ENCODE results near the gene HGS. TPM values are rescaled to one million over a fixed set of nuclear protein-coding genes. Genes with fewer than 3 reads are reported as not detected.
A peak's percentile ranks its signal among the peaks of the same experiment; 100 is the strongest.

HGS gene
- total and polyA plus RNA-seq, 12 donors = 33.1 to 102 (median 39.3) TPM

DNA sequence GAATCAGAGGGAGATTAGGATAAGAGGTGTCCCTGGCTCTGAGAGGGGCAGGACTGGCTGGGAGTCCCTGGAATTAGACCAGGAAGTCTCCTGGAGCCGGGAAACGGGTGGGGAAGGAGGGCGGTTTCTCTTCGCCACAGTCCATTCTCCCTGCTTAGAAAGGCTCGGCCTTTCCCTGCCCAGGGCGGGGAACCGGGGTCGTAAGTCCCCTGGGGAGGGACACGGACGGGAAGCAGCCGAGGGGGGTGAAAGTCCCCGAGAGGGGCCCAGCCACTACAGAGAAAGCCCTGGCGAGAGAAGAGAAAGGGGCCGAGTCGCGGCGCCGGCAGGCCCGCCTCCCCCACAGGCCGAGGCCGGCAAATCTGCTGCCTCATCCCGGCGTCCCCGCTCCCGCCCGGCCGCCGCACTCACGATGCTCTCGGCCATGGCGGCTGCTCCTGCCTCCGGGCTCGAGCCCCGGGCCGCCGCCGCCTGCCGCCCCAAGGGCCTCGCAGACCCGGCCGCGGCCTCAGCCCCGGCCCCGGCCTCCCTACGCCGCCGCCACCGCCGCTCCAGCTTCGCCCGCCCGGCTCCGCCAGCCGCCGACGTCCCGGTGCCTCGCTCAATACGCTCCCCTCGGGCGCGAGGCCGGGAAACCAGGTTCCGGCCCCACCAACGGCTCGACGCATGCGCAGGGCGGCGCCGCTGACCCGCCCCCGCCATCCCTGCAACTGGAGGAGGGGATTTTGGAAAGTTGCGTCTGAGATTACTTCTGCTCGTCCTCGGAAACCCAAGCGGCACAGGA lies 47.1 kb upstream of the HGS start, which contains the start of the genes NPLOC4 and TSPAN10:
Gene NPLOC4, minus strand, starts transcription at position 608 of the 784 bp plus-strand sequence. Its CDS starts 182 bp downstream, at position 426.
Gene TSPAN10, plus strand, starts transcription at position 692 of the 784 bp plus-strand sequence. CDS start 5,217 bp downstream, outside the sequence.
- Histone ChIP-seq H3K27me3 (no peaks in the 10 kb centered on the region), H3K4me3 (peak within 1 kb of the TSS; percentile 51 to 99 (median 90)), H3K4me1 (peaks cover 6 to 52% (median 34%) of the 10 kb centered on the region in 9 donors), H3K36me3 (peaks cover 0 to 14% (median 0%) of the 10 kb centered on the region in 9 donors), H3K27ac (peak within 1 kb of the TSS; percentile 82 to 99 (median 96)), H3K9me3 (no peaks in the 10 kb centered on the region)
- intact Hi-C loops (cut with DNase I) = loop anchor here in 2 of 10 donors (1.0 to 2.0 kb wide), 2 partner anchors 30 kb away; partner anchors contain the start of genes CCDC137 (in 2 of the 2) and OXLD1 (in 2 of the 2)
- 0% methylated on average over 66 to 77 of the region's 77 CpGs for WGBS, 2 donors
- TF ChIP-seq, protein P1, sequence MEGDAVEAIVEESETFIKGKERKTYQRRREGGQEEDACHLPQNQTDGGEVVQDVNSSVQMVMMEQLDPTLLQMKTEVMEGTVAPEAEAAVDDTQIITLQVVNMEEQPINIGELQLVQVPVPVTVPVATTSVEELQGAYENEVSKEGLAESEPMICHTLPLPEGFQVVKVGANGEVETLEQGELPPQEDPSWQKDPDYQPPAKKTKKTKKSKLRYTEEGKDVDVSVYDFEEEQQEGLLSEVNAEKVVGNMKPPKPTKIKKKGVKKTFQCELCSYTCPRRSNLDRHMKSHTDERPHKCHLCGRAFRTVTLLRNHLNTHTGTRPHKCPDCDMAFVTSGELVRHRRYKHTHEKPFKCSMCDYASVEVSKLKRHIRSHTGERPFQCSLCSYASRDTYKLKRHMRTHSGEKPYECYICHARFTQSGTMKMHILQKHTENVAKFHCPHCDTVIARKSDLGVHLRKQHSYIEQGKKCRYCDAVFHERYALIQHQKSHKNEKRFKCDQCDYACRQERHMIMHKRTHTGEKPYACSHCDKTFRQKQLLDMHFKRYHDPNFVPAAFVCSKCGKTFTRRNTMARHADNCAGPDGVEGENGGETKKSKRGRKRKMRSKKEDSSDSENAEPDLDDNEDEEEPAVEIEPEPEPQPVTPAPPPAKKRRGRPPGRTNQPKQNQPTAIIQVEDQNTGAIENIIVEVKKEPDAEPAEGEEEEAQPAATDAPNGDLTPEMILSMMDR (IDR thresholded peaks at IDR 0.05) = no peak
- peak; percentile 80 to 90 for DNase-seq
- ATAC-seq = peak; percentile 84 to 94 (median 90)

DNA sequence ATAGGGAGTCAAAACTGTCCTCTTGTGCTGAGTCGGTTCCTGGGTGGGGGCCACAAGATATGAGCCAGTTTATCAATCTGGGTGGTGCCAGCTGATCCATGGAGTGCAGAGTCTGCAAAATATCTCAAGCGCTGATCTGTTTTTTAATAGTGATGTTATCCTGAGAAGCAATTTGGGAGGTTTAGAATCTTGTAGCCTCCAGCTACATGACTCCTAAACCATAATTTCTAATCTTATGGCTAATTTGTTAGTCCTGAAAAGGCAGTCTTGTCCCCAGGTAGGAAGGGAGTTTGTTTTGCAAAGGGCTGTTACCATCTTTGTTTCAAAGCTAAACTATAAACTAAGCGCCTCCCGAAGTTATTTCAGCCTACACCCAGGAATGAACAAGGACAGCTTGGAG lies 45.1 kb upstream of the HGS start:
- Histone ChIP-seq H3K27ac (no peak overlapping the region), H3K9me3 (no peaks in the 10 kb centered on the region), H3K27me3 (no peaks in the 10 kb centered on the region), H3K4me3 (no peak overlapping the region), H3K4me1 (peaks cover 6 to 35% (median 32%) of the 10 kb centered on the region in 9 donors), H3K36me3 (peaks cover 0 to 4% (median 0%) of the 10 kb centered on the region in 9 donors)
- DNase-seq (no peak), ATAC-seq (no peak)
- 60 to 76% methylated on average over 4 of the region's 4 CpGs for WGBS, 2 donors
- intact Hi-C loops (cut with DNase I) = no loop called here
- TF ChIP-seq, protein P1 (IDR thresholded peaks at IDR 0.05) = no peak

GRCh38 chr17:81640011-81640410 lies 43.8 kb upstream of the HGS start:
- TF ChIP-seq, protein P1 (IDR thresholded peaks at IDR 0.05) = no peak
- ATAC-seq = no peak
- no peaks in the 10 kb centered on the region for H3K27me3 ChIP-seq
- no peak overlapping the region for H3K27ac ChIP-seq
- intact Hi-C loops (cut with DNase I) = no loop called here
- no peak for DNase-seq
- H3K9me3 ChIP-seq = no peaks in the 10 kb centered on the region
- H3K36me3 ChIP-seq = no peaks in the 10 kb centered on the region
- H3K4me1 ChIP-seq = peaks cover 6 to 22% (median 19%) of the 10 kb centered on the region in 9 donors
- no peak overlapping the region for H3K4me3 ChIP-seq
- 91 to 93% methylated on average over 9 of the region's 9 CpGs for WGBS, 2 donors

DNA sequence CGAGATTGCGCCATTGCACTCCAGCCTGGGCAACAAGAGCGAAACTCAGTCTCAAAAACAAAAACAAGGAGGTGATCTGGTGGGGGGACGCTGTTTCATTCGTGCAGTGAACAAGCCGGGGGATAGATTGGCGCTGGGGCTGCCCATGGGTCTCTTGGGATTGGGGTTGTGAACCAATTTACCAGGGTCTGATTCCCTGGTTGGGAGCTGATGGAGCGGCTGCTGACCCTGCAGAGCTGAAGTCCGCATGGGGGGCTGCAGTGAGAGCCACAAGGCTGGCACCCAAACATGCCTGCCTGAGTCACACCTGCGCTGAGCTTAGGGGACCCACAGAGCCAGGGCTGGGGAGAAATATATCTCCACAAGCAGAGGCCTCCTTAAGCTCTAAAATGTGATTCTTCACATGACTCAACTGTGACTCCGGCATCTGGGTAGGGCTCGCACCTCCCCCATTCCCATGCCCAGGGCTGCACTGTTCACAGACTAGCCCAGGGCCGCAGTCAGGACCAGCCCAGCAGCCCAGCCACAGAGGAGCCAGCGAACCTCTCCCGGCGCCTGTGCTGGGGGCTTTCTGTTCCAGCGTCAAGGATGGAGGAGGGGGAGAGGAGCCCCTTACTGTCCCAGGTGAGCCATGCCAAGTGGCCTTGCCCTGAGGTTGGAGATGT lies 41.9 kb upstream of the HGS start:
- DNase-seq (no peak), ATAC-seq (no peak)
- intact Hi-C loops (cut with DNase I) = no loop called here
- Histone ChIP-seq H3K27ac (no peak overlapping the region), H3K4me1 (peaks cover 0 to 8% (median 6%) of the 10 kb centered on the region in 9 donors), H3K27me3 (peaks cover 0 to 4% (median under 1%) of the 10 kb centered on the region in 7 donors), H3K9me3 (no peaks in the 10 kb centered on the region), H3K4me3 (no peak overlapping the region), H3K36me3 (no peaks in the 10 kb centered on the region)
- TF ChIP-seq, protein P1 (IDR thresholded peaks at IDR 0.05) = no peak
- WGBS, 2 donors = 89 to 93% methylated on average over 15 to 16 of the region's 17 CpGs
